GM23338 (cell line): ENCODE measurements around the gene TGFBI. TPM values are rescaled to one million over a fixed set of nuclear protein-coding genes. Genes with fewer than 3 reads are reported as not detected.
A peak's percentile ranks its signal among the peaks of the same experiment; 100 is the strongest.

Source experiments
- ATAC-seq: fragments of 200-7000 bp; cut with Tn5 transposase; 3 replicates; pipeline ENCODE4 v1.9.1; 2020
- DNase-seq: peaks from one replicate; pipeline ENCODE4 v3.0.0-alpha.2; 2015; ENCODE audit warnings: low spot score
- H2AFZ ChIP-seq: fragments of 200-600 bp; sonication (generic); 2 replicates; pipeline ENCODE4 v1.8.0; 2016; ENCODE audit warnings: antibody characterized with exemption, mild to moderate bottlenecking, moderate library complexity
- H3F3A ChIP-seq: fragments of 200-600 bp; sonication (generic); replicated peaks from 2 replicates; pipeline ENCODE4 v1.8.0; 2017; ENCODE audit warnings: antibody characterized with exemption, mixed run types, low read depth
- H3K27ac ChIP-seq: fragments of 200-600 bp; sonication (generic); 2 replicates; pipeline ENCODE4 v1.6.1; 2016; ENCODE audit warnings: low read depth
- H3K27me3 ChIP-seq: fragments of 200-600 bp; sonication (generic); 2 replicates; pipeline ENCODE4 v1.8.0; 2016; ENCODE audit warnings: mild to moderate bottlenecking, mixed run types, moderate library complexity; ENCODE audit not compliant: insufficient read depth
- H3K36me3 ChIP-seq: fragments of 200-600 bp; sonication (generic); 2 replicates; pipeline ENCODE4 v1.8.0; 2016; ENCODE audit warnings: mild to moderate bottlenecking; ENCODE audit not compliant: insufficient read depth
- H3K4me1 ChIP-seq: fragments of 200-600 bp; sonication (generic); 2 replicates; pipeline ENCODE4 v1.8.0; 2016; ENCODE audit warnings: mild to moderate bottlenecking, moderate library complexity; ENCODE audit not compliant: insufficient read depth
- H3K4me2 ChIP-seq: fragments of 200-600 bp; sonication (generic); 2 replicates; pipeline ENCODE4 v1.7.1; 2017; ENCODE audit warnings: mixed run types
- H3K4me3 ChIP-seq: fragments of 200-600 bp; sonication (generic); 2 replicates; pipeline ENCODE4 v1.6.1; 2016; ENCODE audit warnings: mixed run types
- H3K79me2 ChIP-seq: fragments of 200-600 bp; sonication (generic); replicated peaks from 2 replicates; pipeline ENCODE4 v1.8.0; 2017; ENCODE audit warnings: mild to moderate bottlenecking; ENCODE audit not compliant: insufficient read depth
- H3K9me2 ChIP-seq: fragments of 200-600 bp; sonication (generic); 2 replicates; pipeline ENCODE4 v1.8.0; 2017; ENCODE audit not compliant: insufficient read depth
- H4K20me1 ChIP-seq: fragments of 200-600 bp; sonication (generic); replicated peaks from 2 replicates; pipeline ENCODE4 v1.8.0; 2017; ENCODE audit warnings: mild to moderate bottlenecking; ENCODE audit not compliant: insufficient read depth
- H3K27ac Mint-ChIP-seq: 2 replicates; pipeline ENCODE4 v1.8.0; 2020; ENCODE audit warnings: inconsistent platforms, mild to moderate bottlenecking, moderate library complexity, mixed read lengths
- H3K27me3 Mint-ChIP-seq: 3 replicates; pipeline ENCODE4 v1.8.0; 2022; ENCODE audit warnings: low read depth, mild to moderate bottlenecking, moderate library complexity, mixed read lengths, inconsistent platforms; ENCODE audit not compliant: insufficient read depth, poor library complexity
- H3K36me3 Mint-ChIP-seq: 3 replicates; pipeline ENCODE4 v1.8.0; 2021; ENCODE audit warnings: low read depth, mild to moderate bottlenecking, inconsistent platforms, moderate library complexity, mixed read lengths
- H3K4me1 Mint-ChIP-seq: 3 replicates; pipeline ENCODE4 v1.8.0; 2020; ENCODE audit warnings: mild to moderate bottlenecking, inconsistent platforms, mixed read lengths
- H3K4me3 Mint-ChIP-seq: 3 replicates; pipeline ENCODE4 v1.8.0; 2021; ENCODE audit warnings: moderate library complexity, mild to moderate bottlenecking, inconsistent platforms, mixed read lengths
- H3K9me3 Mint-ChIP-seq: 3 replicates; pipeline ENCODE4 v1.8.0; 2020; ENCODE audit warnings: moderate library complexity, mild to moderate bottlenecking, inconsistent platforms, mixed read lengths
- CREB1 ChIP-seq: fragments of 250-450 bp; sonication (Bioruptor Pico); IDR thresholded peaks from 2 replicates; pipeline ENCODE4 v1.5.0; 2020; ENCODE audit warnings: low read depth, mild to moderate bottlenecking, moderate library complexity
- CTCF ChIP-seq, 2 experiments: fragments of 200-600 bp in 1 of 2; sonication (generic) in 1 of 2; conservative IDR thresholded peaks; 2 replicates each; pipeline versions ENCODE4 v1.5.1 to v1.6.1; 2016 to 2017; ENCODE audit warnings: antibody characterized with exemption in 2 of 2, low read depth in 2 of 2, mild to moderate bottlenecking in 2 of 2, moderate library complexity in 1 of 2
- EZH2 ChIP-seq: fragments of 200-600 bp; sonication (generic); IDR thresholded peaks from one replicate; pipeline ENCODE4 v1.8.0; 2017; ENCODE audit warnings: antibody characterized with exemption, mild to moderate bottlenecking, low read depth; ENCODE audit not compliant: unreplicated experiment
- JUNB ChIP-seq: IDR thresholded peaks from one replicate; pipeline ENCODE4 v1.6.1; 2016; ENCODE audit warnings: antibody characterized with exemption; ENCODE audit not compliant: unreplicated experiment
- NANOG ChIP-seq: IDR thresholded peaks from 2 replicates; pipeline ENCODE4 v1.6.1; 2016; ENCODE audit warnings: antibody characterized with exemption, borderline replicate concordance
- POLR2AphosphoS5 ChIP-seq: IDR thresholded peaks from 2 replicates; pipeline ENCODE4 v1.6.1; 2016; ENCODE audit warnings: antibody characterized with exemption, low read depth
- STAT1 ChIP-seq: IDR thresholded peaks from one replicate; pipeline ENCODE4 v1.6.1; 2016; ENCODE audit warnings: antibody characterized with exemption; ENCODE audit not compliant: unreplicated experiment
- ZNF331 ChIP-seq: fragments of 250-450 bp; sonication (Bioruptor Pico); IDR thresholded peaks from 2 replicates; pipeline ENCODE4 v1.5.0; 2020; ENCODE audit warnings: low read depth, mild to moderate bottlenecking, moderate library complexity
- polyA plus RNA-seq: library from polyadenylated mRNA; unstranded; fragments of >200 nt; fragmentation: Nextera tagmentation; extraction: Ambion mirVana; gene quantifications from 2 replicates; pipeline ENCODE4 v1.2.1, GENCODE V29; 2016
- total RNA-seq: library from RNA; depleted of rRNA; stranded (reverse); fragments of >200 nt; shearing (Covaris generic); gene quantifications from 2 replicates; pipeline ENCODE4 v1.2.3, GENCODE V29; 2014
- TF ChIP-seq, protein P1 (sequence below): IDR thresholded peaks from 2 replicates; pipeline ENCODE4 v1.6.1; 2016; ENCODE audit warnings: antibody characterized with exemption
- TF ChIP-seq, protein P2 (sequence below): IDR thresholded peaks from one replicate; pipeline ENCODE4 v1.6.1; 2018; ENCODE audit warnings: antibody characterized with exemption; ENCODE audit not compliant: unreplicated experiment

Gene TGFBI
- total and polyA plus RNA-seq, 2 experiments from 2014 or later = 8.9 to 9.4 TPM

DNA sequence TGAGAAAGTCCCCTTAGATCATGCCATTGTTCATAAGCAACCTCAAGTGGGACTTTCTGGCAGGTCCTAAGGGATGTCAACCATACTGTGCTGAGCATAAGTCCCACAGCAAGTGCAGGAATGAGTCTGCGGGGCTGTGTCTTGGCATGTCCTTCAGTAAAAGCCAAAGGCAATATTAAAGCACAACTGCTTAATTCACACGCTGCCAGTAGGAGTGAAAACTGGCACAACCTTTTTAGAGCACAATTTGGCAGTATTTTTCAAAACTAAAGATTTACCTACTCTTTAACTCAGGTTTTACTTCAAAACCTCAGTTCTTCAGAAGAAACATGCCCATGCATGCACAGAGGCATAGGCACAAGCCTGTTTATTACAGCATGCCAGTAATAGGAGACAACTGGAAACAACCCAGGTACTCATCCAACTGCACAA is 79.4 kb downstream of the TGFBI start (continued):
- TF ChIP-seq JUNB = no peak
- no peak for TF ChIP-seq CTCF (conservative IDR thresholded peaks at IDR 0.05; ENCODE audit: low read depth in 2 of 2)
- TF ChIP-seq ZNF331 (CRISPR knock-in tag) = no peak
- TF ChIP-seq EZH2 = no peak
- TF ChIP-seq STAT1 = no peak
- TF ChIP-seq CREB1 = no peak
- TF ChIP-seq, protein P1, sequence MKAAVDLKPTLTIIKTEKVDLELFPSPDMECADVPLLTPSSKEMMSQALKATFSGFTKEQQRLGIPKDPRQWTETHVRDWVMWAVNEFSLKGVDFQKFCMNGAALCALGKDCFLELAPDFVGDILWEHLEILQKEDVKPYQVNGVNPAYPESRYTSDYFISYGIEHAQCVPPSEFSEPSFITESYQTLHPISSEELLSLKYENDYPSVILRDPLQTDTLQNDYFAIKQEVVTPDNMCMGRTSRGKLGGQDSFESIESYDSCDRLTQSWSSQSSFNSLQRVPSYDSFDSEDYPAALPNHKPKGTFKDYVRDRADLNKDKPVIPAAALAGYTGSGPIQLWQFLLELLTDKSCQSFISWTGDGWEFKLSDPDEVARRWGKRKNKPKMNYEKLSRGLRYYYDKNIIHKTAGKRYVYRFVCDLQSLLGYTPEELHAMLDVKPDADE = no peak

DNA sequence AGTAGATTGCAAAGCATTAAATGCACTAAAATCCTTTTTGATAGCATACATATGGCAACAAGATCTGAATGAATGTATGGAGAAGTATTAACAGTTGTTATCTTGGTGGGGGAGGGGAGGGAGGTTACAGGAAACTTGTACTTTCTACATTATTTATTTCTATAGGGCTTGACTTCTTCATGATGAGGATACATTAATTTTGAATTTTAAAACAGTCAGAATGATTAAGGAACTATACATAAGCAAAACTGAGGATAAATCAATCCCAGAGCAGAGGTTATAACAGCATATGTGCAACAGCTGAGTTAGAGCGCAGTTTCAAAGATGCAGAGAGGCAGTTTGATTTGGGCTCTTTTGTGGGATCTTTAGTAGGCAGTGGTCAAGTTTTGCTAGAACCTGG is 80.0 kb downstream of the TGFBI start:
- Histone ChIP-seq H3K9me2 (no peaks in the 10 kb centered on the region), H3K27me3 (no peaks in the 10 kb centered on the region), H3K4me2 (no peak overlapping the region), H4K20me1 (no peaks in the 10 kb centered on the region), H2AFZ (peak overlapping the region; percentile 70; the same call in 1 of the 2 replicates), H3K79me2 (no peaks in the 10 kb centered on the region), H3K4me1 (peaks cover 17% of the 10 kb centered on the region), H3K36me3 (no peaks in the 10 kb centered on the region), H3K27ac (no peak overlapping the region), H3F3A (no peaks in the 10 kb centered on the region), H3K4me3 (no peak overlapping the region)
- Mint-ChIP-seq H3K36me3 (no peaks in the 10 kb centered on the region), H3K27ac (no peak overlapping the region), H3K4me1 (peaks cover 28% of the 10 kb centered on the region), H3K9me3 (no peaks in the 10 kb centered on the region), H3K27me3 (no peaks in the 10 kb centered on the region), H3K4me3 (no peak overlapping the region)
- DNase-seq = no peak
- TF ChIP-seq STAT1 = no peak
- no peak for ATAC-seq

GRCh38 chr5:136109453-136110135 is 80.8 kb downstream of the TGFBI start:
- Histone ChIP-seq H3K9me2 (no peaks in the 10 kb centered on the region), H3K36me3 (no peaks in the 10 kb centered on the region), H2AFZ (no peak overlapping the region), H3F3A (no peaks in the 10 kb centered on the region), H3K4me3 (no peak overlapping the region), H3K79me2 (no peaks in the 10 kb centered on the region), H3K27me3 (no peaks in the 10 kb centered on the region), H3K4me2 (no peak overlapping the region), H3K27ac (no peak overlapping the region), H3K4me1 (peaks cover 11% of the 10 kb centered on the region), H4K20me1 (no peaks in the 10 kb centered on the region)
- H3K9me3 Mint-ChIP-seq = no peaks in the 10 kb centered on the region
- H3K27ac Mint-ChIP-seq = no peak overlapping the region
- no peaks in the 10 kb centered on the region for H3K36me3 Mint-ChIP-seq
- ATAC-seq (no peak), DNase-seq (no peak)
- no peaks in the 10 kb centered on the region for H3K27me3 Mint-ChIP-seq
- peaks cover 22% of the 10 kb centered on the region for H3K4me1 Mint-ChIP-seq
- TF ChIP-seq, protein P1 = no peak
- TF ChIP-seq JUNB (no peak), CREB1 (no peak), STAT1 (no peak), NANOG (no peak), POLR2AphosphoS5 (no peak)
- TF ChIP-seq, protein P2, sequence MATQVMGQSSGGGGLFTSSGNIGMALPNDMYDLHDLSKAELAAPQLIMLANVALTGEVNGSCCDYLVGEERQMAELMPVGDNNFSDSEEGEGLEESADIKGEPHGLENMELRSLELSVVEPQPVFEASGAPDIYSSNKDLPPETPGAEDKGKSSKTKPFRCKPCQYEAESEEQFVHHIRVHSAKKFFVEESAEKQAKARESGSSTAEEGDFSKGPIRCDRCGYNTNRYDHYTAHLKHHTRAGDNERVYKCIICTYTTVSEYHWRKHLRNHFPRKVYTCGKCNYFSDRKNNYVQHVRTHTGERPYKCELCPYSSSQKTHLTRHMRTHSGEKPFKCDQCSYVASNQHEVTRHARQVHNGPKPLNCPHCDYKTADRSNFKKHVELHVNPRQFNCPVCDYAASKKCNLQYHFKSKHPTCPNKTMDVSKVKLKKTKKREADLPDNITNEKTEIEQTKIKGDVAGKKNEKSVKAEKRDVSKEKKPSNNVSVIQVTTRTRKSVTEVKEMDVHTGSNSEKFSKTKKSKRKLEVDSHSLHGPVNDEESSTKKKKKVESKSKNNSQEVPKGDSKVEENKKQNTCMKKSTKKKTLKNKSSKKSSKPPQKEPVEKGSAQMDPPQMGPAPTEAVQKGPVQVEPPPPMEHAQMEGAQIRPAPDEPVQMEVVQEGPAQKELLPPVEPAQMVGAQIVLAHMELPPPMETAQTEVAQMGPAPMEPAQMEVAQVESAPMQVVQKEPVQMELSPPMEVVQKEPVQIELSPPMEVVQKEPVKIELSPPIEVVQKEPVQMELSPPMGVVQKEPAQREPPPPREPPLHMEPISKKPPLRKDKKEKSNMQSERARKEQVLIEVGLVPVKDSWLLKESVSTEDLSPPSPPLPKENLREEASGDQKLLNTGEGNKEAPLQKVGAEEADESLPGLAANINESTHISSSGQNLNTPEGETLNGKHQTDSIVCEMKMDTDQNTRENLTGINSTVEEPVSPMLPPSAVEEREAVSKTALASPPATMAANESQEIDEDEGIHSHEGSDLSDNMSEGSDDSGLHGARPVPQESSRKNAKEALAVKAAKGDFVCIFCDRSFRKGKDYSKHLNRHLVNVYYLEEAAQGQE = no peak
- no peak overlapping the region for H3K4me3 Mint-ChIP-seq
